ENCODE results near the gene RPP30. TPM values are rescaled to one million over a fixed set of nuclear protein-coding genes. Genes with fewer than 3 reads are reported as not detected.
A peak's percentile ranks its signal among the peaks of the same experiment; 100 is the strongest.

RPP30 gene
- total and polyA plus RNA-seq, 9 of the 15 experiments (the other 6 are each of a cell fraction or from before 2014, with no cell fraction given) = 37.3 to 170 (median 69.1) TPM

GRCh38 chr10:90920986-90921666, 49.4 kb downstream of the RPP30 start, which contains the start of gene ANKRD1:
Gene ANKRD1 (minus strand): TSS chr10:90921087. CDS start chr10:90921027, 60 bp downstream.
- no peak within 1 kb of the TSS for H2AFZ ChIP-seq (ENCODE audit: low read depth, low read length)
- ChIA-PET POLR2A (interaction anchor here (0.6 kb wide), 1 partner anchor 554 kb away, joined by 3 read pairs; no protein-coding TSS in a partner anchor), CTCF (ENCODE audit: low intra/inter-chr PET ratio) (no interaction called here)
- no peak within 1 kb of the TSS for H3K4me3 ChIP-seq
- intact Hi-C loops (cut with micrococcal nuclease) = no loop called here
- H3K4me1 ChIP-seq (replicated peaks in 1 of 2; ENCODE audit: control insufficient read depth in 2 of 2, insufficient read depth in 2 of 2, low read length in 2 of 2) = no peaks in the 10 kb centered on the region
- in situ Hi-C loops (cut with MboI) = loop anchor here (25.0 kb wide), 1 partner anchor 991 kb away; the partner anchor contains the start of genes BTAF1 and FGFBP3
- ATAC-seq (no peak), FAIRE-seq (no peak), DNase-seq (ENCODE audit: extremely low read depth in 1 of 4, low spot score in 3 of 4) (peak in 1 of 4 experiments; percentile 1)
- H3K79me2 ChIP-seq (ENCODE audit: control insufficient read depth, insufficient read depth, low read length) = no peaks in the 10 kb centered on the region
- H3K27me3 ChIP-seq (ENCODE audit: control insufficient read depth in 2 of 2, insufficient read depth in 2 of 2, low read length in 2 of 2) = peaks cover 0 to 2% of the 10 kb centered on the region in 2 experiments; a peak in 1 of 5 replicates
- no peak within 1 kb of the TSS for H3K9ac ChIP-seq (ENCODE audit: insufficient read depth in 1 of 2, low read depth in 2 of 2, low read length in 2 of 2)
- H3K4me2 ChIP-seq (ENCODE audit: insufficient read depth, low read length) = no peak within 1 kb of the TSS
- H3K36me3 ChIP-seq (ENCODE audit: control insufficient read depth, insufficient read depth, low read length) = no peaks in the 10 kb centered on the region
- 2% methylated on average over 5 of the region's 5 CpGs for WGBS (ENCODE audit: insufficient coverage, low coverage, missing lambda C conversion rate)
- no peaks in the 10 kb centered on the region for H3K9me1 ChIP-seq (ENCODE audit: control insufficient read depth, insufficient read depth, low read length)
- no TSS peak for BruUV-seq (replicated peaks)
- no peak within 1 kb of the TSS for H3K27ac ChIP-seq (ENCODE audit: extremely low read depth, low read depth, low read length)
- no peaks in the 10 kb centered on the region for H3K9me3 ChIP-seq (replicated peaks; ENCODE audit: control insufficient read depth, insufficient read depth, low read depth, low read length)
- H4K20me1 ChIP-seq (replicated peaks; ENCODE audit: control insufficient read depth, insufficient read depth, low read length) = no peaks in the 10 kb centered on the region
- no peak for TF ChIP-seq CTCFL (IDR thresholded peaks at IDR 0.05; ENCODE audit: borderline replicate concordance, insufficient read depth, low read depth, low read length, poor library complexity, severe bottlenecking)
- no peak for TF ChIP-seq GTF2E2 (tag; IDR thresholded peaks at IDR 0.05)
- peak; percentile 75 for TF ChIP-seq MEIS2 (IDR thresholded peaks at IDR 0.05; ENCODE audit: partially characterized antibody)
- no peak for TF ChIP-seq TAF15 (IDR thresholded peaks at IDR 0.05; ENCODE audit: low read depth, low read length)
- no peak for TF ChIP-seq ZNF282 (CRISPR knock-in tag; IDR thresholded peaks at IDR 0.05)
- TF ChIP-seq CREB5 (CRISPR knock-in tag; IDR thresholded peaks at IDR 0.05) = no peak
- TF ChIP-seq RB1 (IDR thresholded peaks at IDR 0.05; ENCODE audit: low read depth) = no peak
- TF ChIP-seq, protein P1, sequence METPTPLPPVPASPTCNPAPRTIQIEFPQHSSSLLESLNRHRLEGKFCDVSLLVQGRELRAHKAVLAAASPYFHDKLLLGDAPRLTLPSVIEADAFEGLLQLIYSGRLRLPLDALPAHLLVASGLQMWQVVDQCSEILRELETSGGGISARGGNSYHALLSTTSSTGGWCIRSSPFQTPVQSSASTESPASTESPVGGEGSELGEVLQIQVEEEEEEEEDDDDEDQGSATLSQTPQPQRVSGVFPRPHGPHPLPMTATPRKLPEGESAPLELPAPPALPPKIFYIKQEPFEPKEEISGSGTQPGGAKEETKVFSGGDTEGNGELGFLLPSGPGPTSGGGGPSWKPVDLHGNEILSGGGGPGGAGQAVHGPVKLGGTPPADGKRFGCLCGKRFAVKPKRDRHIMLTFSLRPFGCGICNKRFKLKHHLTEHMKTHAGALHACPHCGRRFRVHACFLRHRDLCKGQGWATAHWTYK (CRISPR knock-in tag; IDR thresholded peaks at IDR 0.05) = no peak
- no peak for TF ChIP-seq BDP1 (IDR thresholded peaks at IDR 0.05; ENCODE audit: insufficient read depth, insufficient read length)
- TF ChIP-seq, protein P2, sequence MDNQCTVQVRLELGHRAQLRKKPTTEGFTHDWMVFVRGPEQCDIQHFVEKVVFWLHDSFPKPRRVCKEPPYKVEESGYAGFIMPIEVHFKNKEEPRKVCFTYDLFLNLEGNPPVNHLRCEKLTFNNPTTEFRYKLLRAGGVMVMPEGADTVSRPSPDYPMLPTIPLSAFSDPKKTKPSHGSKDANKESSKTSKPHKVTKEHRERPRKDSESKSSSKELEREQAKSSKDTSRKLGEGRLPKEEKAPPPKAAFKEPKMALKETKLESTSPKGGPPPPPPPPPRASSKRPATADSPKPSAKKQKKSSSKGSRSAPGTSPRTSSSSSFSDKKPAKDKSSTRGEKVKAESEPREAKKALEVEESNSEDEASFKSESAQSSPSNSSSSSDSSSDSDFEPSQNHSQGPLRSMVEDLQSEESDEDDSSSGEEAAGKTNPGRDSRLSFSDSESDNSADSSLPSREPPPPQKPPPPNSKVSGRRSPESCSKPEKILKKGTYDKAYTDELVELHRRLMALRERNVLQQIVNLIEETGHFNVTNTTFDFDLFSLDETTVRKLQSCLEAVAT (IDR thresholded peaks at IDR 0.05) = no peak
- no peak for TF ChIP-seq BCL6 (CRISPR knock-in tag; IDR thresholded peaks at IDR 0.05)
- TF ChIP-seq, protein P3, sequence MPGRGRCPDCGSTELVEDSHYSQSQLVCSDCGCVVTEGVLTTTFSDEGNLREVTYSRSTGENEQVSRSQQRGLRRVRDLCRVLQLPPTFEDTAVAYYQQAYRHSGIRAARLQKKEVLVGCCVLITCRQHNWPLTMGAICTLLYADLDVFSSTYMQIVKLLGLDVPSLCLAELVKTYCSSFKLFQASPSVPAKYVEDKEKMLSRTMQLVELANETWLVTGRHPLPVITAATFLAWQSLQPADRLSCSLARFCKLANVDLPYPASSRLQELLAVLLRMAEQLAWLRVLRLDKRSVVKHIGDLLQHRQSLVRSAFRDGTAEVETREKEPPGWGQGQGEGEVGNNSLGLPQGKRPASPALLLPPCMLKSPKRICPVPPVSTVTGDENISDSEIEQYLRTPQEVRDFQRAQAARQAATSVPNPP (IDR thresholded peaks at IDR 0.05; ENCODE audit: borderline replicate concordance, insufficient read depth, insufficient read length) = no peak
- no peak for TF ChIP-seq NFE2L1 (tag; IDR thresholded peaks at IDR 0.05; ENCODE audit: borderline replicate concordance, low read depth)
- TF ChIP-seq POLR2AphosphoS2 (IDR thresholded peaks at IDR 0.05; ENCODE audit: low read length) = no peak

All from K562 (cell line).